ENCODE measurements around the gene NUDT14.
A peak's percentile ranks its signal among the peaks of the same experiment; 100 is the strongest.

NUDT14 gene

GRCh38 chr14:105171004-105171673, 10.0 kb downstream of the NUDT14 start:
- no peaks in the 10 kb centered on the region for H3K36me3 ChIP-seq (ENCODE audit: control insufficient read depth, insufficient read depth, low read length)
- H3K27me3 ChIP-seq (replicated peaks; ENCODE audit: control insufficient read depth, insufficient read depth, low read length): peaks cover 2% of the 10 kb centered on the region
- DNase-seq (ENCODE audit: extremely low read depth, insufficient read length): no peak
- H3K4me3 ChIP-seq (replicated peaks; ENCODE audit: low read depth, low read length): no peak overlapping the region
- TF ChIP-seq CTCF (IDR thresholded peaks at IDR 0.05; ENCODE audit: insufficient read depth, low read length, poor library complexity, severe bottlenecking): no peak

GRCh38 chr14:105169776-105170655, 11.1 kb downstream of the NUDT14 start:
- Histone ChIP-seq H3K27me3 (replicated peaks; ENCODE audit: control insufficient read depth, insufficient read depth, low read length) (peaks cover 2% of the 10 kb centered on the region), H3K4me3 (replicated peaks; ENCODE audit: low read depth, low read length) (no peak overlapping the region), H3K36me3 (ENCODE audit: control insufficient read depth, insufficient read depth, low read length) (no peaks in the 10 kb centered on the region)
- DNase-seq (ENCODE audit: extremely low read depth, insufficient read length): no peak
- no peak for TF ChIP-seq CTCF (IDR thresholded peaks at IDR 0.05; ENCODE audit: insufficient read depth, low read length, poor library complexity, severe bottlenecking)

GRCh38 chr14:105168979-105169507, 12.1 kb downstream of the NUDT14 start:
- peak; percentile 52 for TF ChIP-seq CTCF (IDR thresholded peaks at IDR 0.05; ENCODE audit: insufficient read depth, low read length, poor library complexity, severe bottlenecking)
- H3K36me3 ChIP-seq (ENCODE audit: control insufficient read depth, insufficient read depth, low read length): no peaks in the 10 kb centered on the region
- H3K27me3 ChIP-seq (replicated peaks; ENCODE audit: control insufficient read depth, insufficient read depth, low read length): peaks cover 2% of the 10 kb centered on the region
- peak; percentile 45 for DNase-seq (ENCODE audit: extremely low read depth, insufficient read length)
- peak overlapping the region; percentile 22; the same call in 1 of the 2 replicates for H3K4me3 ChIP-seq (replicated peaks; ENCODE audit: low read depth, low read length)

- DNase-seq (ENCODE audit: extremely low read depth, insufficient read length): no peak
- Histone ChIP-seq H3K27me3 (replicated peaks; ENCODE audit: control insufficient read depth, insufficient read depth, low read length) (peaks cover 2% of the 10 kb centered on the region), H3K36me3 (ENCODE audit: control insufficient read depth, insufficient read depth, low read length) (no peaks in the 10 kb centered on the region), H3K4me3 (replicated peaks; ENCODE audit: low read depth, low read length) (peak within 1 kb of the TSS; percentile 22)
- no peak for TF ChIP-seq CTCF (IDR thresholded peaks at IDR 0.05; ENCODE audit: insufficient read depth, low read length, poor library complexity, severe bottlenecking)
Observed at GRCh38 chr14:105168496-105168978, 12.6 kb downstream of the NUDT14 start, which contains the start of gene JAG2. Gene JAG2 (minus strand): TSS chr14:105168776. CDS start chr14:105168420, 356 bp downstream.

- no peak for TF ChIP-seq CTCF (IDR thresholded peaks at IDR 0.05; ENCODE audit: insufficient read depth, low read length, poor library complexity, severe bottlenecking)
- H3K4me3 ChIP-seq (replicated peaks; ENCODE audit: low read depth, low read length): no peak overlapping the region
- H3K36me3 ChIP-seq (ENCODE audit: control insufficient read depth, insufficient read depth, low read length): no peaks in the 10 kb centered on the region
- DNase-seq (ENCODE audit: extremely low read depth, insufficient read length): no peak
- peaks cover 2% of the 10 kb centered on the region for H3K27me3 ChIP-seq (replicated peaks; ENCODE audit: control insufficient read depth, insufficient read depth, low read length)
Observed at GRCh38 chr14:105168093-105168420, 13.1 kb downstream of the NUDT14 start.

Data from GM06990 (cell line).